ENCODE measurements around the gene CXCL11. TPM values are rescaled to one million over a fixed set of nuclear protein-coding genes. Genes with fewer than 3 reads are reported as not detected.

The CXCL11 gene
- total RNA-seq: not detected in 2 replicates

DNA sequence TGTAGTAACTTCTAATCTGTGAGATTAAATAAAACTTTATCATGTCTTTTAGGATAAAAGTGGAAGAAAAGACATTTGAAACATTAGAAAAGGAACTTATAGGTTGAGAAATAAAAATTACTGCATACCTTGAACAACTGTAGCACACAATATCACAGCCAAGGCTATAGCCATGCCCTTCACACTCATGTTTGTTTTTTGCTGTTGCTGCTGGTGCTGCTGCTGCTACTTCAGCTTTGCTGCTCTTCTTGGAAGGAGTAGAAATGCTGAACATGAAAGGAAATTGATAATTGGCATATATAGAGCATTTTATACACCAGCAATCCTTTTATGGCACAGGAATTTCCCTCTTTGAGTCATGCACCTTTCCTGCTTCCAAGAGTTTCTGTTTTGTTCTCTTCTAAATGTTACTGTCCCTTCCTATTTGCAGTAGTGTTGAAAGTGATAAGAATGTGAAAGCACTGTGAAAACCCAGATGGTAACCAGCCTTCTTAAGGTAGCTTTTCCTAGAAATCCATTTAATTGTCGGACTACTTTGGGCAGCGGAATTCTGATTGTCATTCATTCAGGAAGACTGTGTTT lies at the start of gene CXCL11:
Gene CXCL11 (minus strand): TSS at position 272 of the 582 bp plus-strand sequence. CDS start 83 bp downstream, at position 189.

GRCh38 chr4:76074468-76074867 lies 38.6 kb upstream of the CXCL11 start, which contains the start of gene ART3:
Gene ART3 (plus strand): TSS chr4:76074709. CDS start chr4:76075890, 1,181 bp downstream.

GRCh38 chr4:76023389-76023788 lies 12.5 kb downstream of the CXCL11 start, which contains the start of gene CXCL10:
Gene CXCL10 (minus strand): TSS chr4:76023497. CDS start chr4:76023431, 66 bp downstream.

GRCh38 chr4:76007089-76007862 lies 28.6 kb downstream of the CXCL11 start, which contains the start of gene CXCL9:
Gene CXCL9 (minus strand): TSS chr4:76007509. CDS start chr4:76007449, 60 bp downstream.

Other genes starting within 250 kb of the CXCL11 start
- gene PPEF2, start 133.6 kb downstream of the CXCL11 start, total RNA-seq: under 0.01 TPM in 1 of 2 replicates, not detected in the other
- gene NAAA, start 95.1 kb downstream of the CXCL11 start, total RNA-seq: 45.2 and 54.7 TPM in 2 replicates
- gene SDAD1, start 45.1 kb downstream of the CXCL11 start, total RNA-seq: 33.1 and 39.1 TPM in 2 replicates
- gene CXCL9, start 28.6 kb downstream of the CXCL11 start, total RNA-seq: not detected in 2 replicates
- under 0.01 TPM in 1 of 2 replicates, not detected in the other for gene CXCL10, start 12.6 kb downstream of the CXCL11 start, total RNA-seq
- not detected in 2 replicates for gene ART3, start 38.6 kb upstream of the CXCL11 start, total RNA-seq
- 58.4 and 63.5 TPM in 2 replicates for gene NUP54, start 112.3 kb upstream of the CXCL11 start, total RNA-seq
- 122 and 142 TPM in 2 replicates for gene SCARB2, start 177.8 kb upstream of the CXCL11 start, total RNA-seq
- 0.37 TPM in 1 of 2 replicates, not detected in the other for gene FAM47E, start 215.7 kb upstream of the CXCL11 start, total RNA-seq

All from subcutaneous preadipocyte (primary cell).